ENCODE data around the gene GNGT2. TPM values are rescaled to one million over a fixed set of nuclear protein-coding genes. Genes with fewer than 3 reads are reported as not detected.
A peak's percentile ranks its signal among the peaks of the same experiment; 100 is the strongest.

Gene GNGT2
- 1 to 10 TPM in 6 of 7 donors, under 1 TPM in 1; 0.48 to 2.9 (median 1.5) TPM for total RNA-seq
- 1 to 10 TPM; 2.6 to 4.6 TPM for polyA plus RNA-seq
- long read RNA-seq, donor 1, result 0 reads
- long read RNA-seq, donor 2, result 0 reads
- long read RNA-seq, donor 3, partial matches to known transcripts, result 0 of 1 reads
- long read RNA-seq, donor 3, other reads (novel, unspliced or antisense), result 0 of 1 reads

DNA sequence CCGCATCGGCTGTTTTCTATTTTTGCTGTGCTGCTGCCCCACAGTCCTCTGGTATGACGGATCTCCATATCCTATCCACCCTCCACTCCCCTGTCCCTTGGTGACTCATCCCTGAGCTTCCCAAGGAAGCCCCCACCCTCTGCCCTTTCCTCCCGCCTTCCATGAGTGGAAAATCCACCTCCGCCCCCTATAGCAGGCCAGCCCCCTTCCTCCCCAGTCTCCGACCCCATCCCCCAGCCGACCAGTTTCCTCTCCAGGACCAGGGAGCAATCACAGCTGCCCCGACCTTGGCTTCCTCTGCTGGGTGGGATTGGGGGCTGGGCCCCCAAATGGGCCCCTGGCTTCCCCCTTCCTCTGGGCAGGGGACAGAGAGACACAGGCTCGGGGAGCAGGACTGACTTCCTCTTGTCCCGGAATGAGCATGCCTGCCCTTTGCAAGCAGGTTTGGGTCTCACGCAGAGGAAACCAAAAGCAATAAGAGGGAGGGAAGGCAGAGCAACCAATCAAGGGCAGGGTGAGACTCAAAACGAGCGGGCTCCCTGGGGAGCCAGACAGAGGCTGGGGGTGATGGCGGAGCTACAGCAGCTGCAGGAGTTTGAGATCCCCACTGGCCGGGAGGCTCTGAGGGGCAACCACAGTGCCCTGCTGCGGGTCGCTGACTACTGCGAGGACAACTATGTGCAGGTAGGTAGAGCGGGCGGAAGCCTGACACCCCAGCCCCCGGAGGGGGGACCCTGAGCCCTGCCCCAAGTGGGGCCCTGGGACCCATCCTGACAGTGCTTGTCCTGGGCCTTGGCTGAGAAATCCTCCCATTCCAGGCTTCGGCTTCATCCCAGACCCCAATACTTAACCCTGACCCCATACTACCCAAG lies at the start of gene GNGT2, which contains the start of gene ABI3:
TSS of gene GNGT2 (minus strand) at position 417 of the 872 bp plus-strand sequence. CDS start 3,152 bp downstream, outside the sequence.
TSS of gene ABI3 (plus strand) at position 550 of the 872 bp plus-strand sequence. CDS start at position 568, 18 bp downstream.
- H3K4me3 ChIP-seq, result peak within 1 kb of the TSS; percentile 28
- no peaks in the 10 kb centered on the region for H3K36me3 ChIP-seq
- TF ChIP-seq POLR2A (IDR thresholded peaks at IDR 0.05), result no peak
- TF ChIP-seq, protein P1, sequence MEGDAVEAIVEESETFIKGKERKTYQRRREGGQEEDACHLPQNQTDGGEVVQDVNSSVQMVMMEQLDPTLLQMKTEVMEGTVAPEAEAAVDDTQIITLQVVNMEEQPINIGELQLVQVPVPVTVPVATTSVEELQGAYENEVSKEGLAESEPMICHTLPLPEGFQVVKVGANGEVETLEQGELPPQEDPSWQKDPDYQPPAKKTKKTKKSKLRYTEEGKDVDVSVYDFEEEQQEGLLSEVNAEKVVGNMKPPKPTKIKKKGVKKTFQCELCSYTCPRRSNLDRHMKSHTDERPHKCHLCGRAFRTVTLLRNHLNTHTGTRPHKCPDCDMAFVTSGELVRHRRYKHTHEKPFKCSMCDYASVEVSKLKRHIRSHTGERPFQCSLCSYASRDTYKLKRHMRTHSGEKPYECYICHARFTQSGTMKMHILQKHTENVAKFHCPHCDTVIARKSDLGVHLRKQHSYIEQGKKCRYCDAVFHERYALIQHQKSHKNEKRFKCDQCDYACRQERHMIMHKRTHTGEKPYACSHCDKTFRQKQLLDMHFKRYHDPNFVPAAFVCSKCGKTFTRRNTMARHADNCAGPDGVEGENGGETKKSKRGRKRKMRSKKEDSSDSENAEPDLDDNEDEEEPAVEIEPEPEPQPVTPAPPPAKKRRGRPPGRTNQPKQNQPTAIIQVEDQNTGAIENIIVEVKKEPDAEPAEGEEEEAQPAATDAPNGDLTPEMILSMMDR (IDR thresholded peaks at IDR 0.05), result no peak
- TF ChIP-seq EP300 (IDR thresholded peaks at IDR 0.05), result no peak
- peak within 1 kb of the TSS; percentile 19 to 32 for H3K27ac ChIP-seq
- WGBS, 3 donors, result 18 to 24% (median 19%) methylated on average over 22 of the region's 22 CpGs
- H3K9me3 ChIP-seq, result no peaks in the 10 kb centered on the region
- peaks cover 5% of the 10 kb centered on the region for H3K4me1 ChIP-seq (ENCODE audit: insufficient read depth)
- peak in 4 of 5 donors; percentile 39 to 52 (median 46) for DNase-seq
- no peaks in the 10 kb centered on the region for H3K27me3 ChIP-seq
- intact Hi-C loops (cut with DNase I), result no loop called here

DNA sequence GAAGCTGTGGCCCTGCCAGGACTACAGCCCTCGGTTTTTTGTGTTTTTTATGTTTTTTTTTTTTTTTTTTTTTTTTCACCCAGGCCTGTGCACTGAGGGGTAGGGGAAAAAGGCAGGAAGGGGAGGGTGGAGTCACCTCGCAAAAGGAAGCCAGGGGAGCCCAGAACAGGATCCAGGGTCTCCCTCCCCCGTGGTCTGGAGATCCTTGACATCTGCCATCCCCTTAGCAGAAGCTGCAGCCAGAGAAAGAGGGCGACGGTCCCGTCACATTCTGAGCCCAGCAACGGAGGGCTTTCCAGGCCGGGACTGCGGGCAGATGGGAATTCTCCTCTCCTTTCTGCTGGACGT lies 49.3 kb upstream of the GNGT2 start:
- 9 to 14% (median 10%) methylated on average over 10 of the region's 10 CpGs for WGBS, 3 donors
- no peak for DNase-seq
- Histone ChIP-seq H3K27ac (no peak overlapping the region), H3K4me3 (peak overlapping the region; percentile 23), H3K9me3 (no peaks in the 10 kb centered on the region), H3K4me1 (ENCODE audit: insufficient read depth) (peaks cover 1% of the 10 kb centered on the region), H3K27me3 (no peaks in the 10 kb centered on the region), H3K36me3 (no peaks in the 10 kb centered on the region)
- TF ChIP-seq, protein P1 (IDR thresholded peaks at IDR 0.05), result no peak
- TF ChIP-seq POLR2A (IDR thresholded peaks at IDR 0.05) (no peak), EP300 (IDR thresholded peaks at IDR 0.05) (no peak)
- intact Hi-C loops (cut with DNase I), result no loop called here

DNA sequence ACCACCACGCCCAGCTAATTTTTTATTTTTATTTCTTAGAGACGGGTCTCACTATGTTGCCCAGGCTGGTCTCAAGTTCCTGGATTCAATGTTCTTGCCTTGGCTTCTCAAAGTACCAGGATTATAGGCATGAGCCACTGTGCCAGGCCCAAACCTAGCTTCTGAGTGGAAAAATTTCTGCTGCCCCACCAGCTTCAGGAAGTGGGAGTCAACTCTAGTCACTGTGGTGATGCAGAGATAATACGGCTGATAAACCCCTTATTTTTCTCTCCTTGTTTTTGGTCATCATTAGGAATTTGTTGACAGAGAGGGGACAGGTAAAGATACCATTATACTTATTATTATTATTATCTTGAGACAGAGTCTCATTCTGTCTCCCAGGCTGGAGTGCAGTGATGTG lies 48.0 kb upstream of the GNGT2 start:
- TF ChIP-seq EP300 (IDR thresholded peaks at IDR 0.05), result no peak
- no peak overlapping the region for H3K4me3 ChIP-seq
- intact Hi-C loops (cut with DNase I), result no loop called here
- 89 to 92% (median 91%) methylated on average over 3 of the region's 3 CpGs for WGBS, 3 donors
- no peaks in the 10 kb centered on the region for H3K9me3 ChIP-seq
- no peak for DNase-seq
- H3K4me1 ChIP-seq (ENCODE audit: insufficient read depth), result peaks cover 1% of the 10 kb centered on the region
- no peaks in the 10 kb centered on the region for H3K27me3 ChIP-seq
- no peaks in the 10 kb centered on the region for H3K36me3 ChIP-seq
- H3K27ac ChIP-seq, result no peak overlapping the region

DNA sequence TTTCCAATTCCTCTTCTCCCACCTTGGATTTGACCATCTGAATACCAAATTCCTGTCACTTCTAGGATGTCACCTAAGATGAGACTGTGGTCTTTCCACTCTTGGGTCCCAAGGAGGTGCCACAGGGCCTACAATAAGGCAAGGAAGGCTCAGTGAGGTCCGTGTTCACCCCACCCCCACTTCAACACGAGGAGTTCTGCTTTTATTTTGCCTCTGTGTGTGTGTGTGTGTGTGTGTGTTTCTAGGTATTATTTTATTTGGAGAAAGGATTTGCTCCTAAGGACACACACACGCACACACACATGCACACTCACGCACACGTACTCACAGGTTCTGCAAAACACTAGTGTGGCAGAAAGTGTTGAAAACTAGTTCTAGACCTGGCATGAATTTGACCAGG lies 44.8 kb upstream of the GNGT2 start:
- Histone ChIP-seq H3K36me3 (no peaks in the 10 kb centered on the region), H3K4me3 (no peak overlapping the region), H3K27me3 (no peaks in the 10 kb centered on the region), H3K9me3 (no peaks in the 10 kb centered on the region), H3K27ac (no peak overlapping the region), H3K4me1 (ENCODE audit: insufficient read depth) (peaks cover 1% of the 10 kb centered on the region)
- TF ChIP-seq POLR2A (IDR thresholded peaks at IDR 0.05), result no peak
- no peak for TF ChIP-seq EP300 (IDR thresholded peaks at IDR 0.05)
- TF ChIP-seq, protein P1 (IDR thresholded peaks at IDR 0.05), result no peak
- intact Hi-C loops (cut with DNase I), result no loop called here
- 57 to 70% (median 65%) methylated on average over 5 of the region's 5 CpGs for WGBS, 3 donors
- DNase-seq, result no peak

DNA sequence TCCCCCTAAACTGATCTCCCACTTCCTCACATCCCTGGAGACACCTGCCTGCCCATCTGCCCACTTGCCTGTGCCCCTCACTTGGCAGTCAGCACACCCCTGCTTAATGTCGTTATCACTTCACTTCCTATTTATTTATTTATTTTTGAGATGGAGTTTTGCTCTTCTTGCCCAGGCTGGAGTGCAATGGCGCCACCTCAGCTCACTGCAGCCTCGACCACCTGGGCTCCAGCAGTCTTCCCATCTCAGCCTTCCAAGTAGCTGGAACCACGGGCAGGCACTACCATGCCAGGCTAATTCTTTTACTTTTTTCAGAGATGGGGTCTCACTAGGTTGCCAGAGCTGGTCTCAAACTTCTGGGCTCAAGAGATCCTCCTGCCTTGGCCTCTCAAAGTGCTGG lies 43.7 kb upstream of the GNGT2 start:
- no peaks in the 10 kb centered on the region for H3K4me1 ChIP-seq (ENCODE audit: insufficient read depth)
- H3K27ac ChIP-seq, result no peak overlapping the region
- intact Hi-C loops (cut with DNase I), result no loop called here
- H3K9me3 ChIP-seq, result no peaks in the 10 kb centered on the region
- 52 to 61% (median 55%) methylated on average over 4 of the region's 4 CpGs for WGBS, 3 donors
- H3K4me3 ChIP-seq, result no peak overlapping the region
- no peak for TF ChIP-seq EP300 (IDR thresholded peaks at IDR 0.05)
- TF ChIP-seq, protein P1 (IDR thresholded peaks at IDR 0.05), result no peak
- no peak for TF ChIP-seq POLR2A (IDR thresholded peaks at IDR 0.05)
- no peaks in the 10 kb centered on the region for H3K36me3 ChIP-seq
- no peak for DNase-seq
- H3K27me3 ChIP-seq, result no peaks in the 10 kb centered on the region
